DOHH2 (cell line): ENCODE results near the gene CPLANE2.
A peak's percentile ranks its signal among the peaks of the same experiment; 100 is the strongest.

Experiments used
- H3F3A ChIP-seq: fragments of 200-600 bp; sonication (generic), shearing (Covaris generic); 2 replicates; pipeline ENCODE4 v1.6.0; 2016; ENCODE audit warnings: antibody characterized with exemption, mild to moderate bottlenecking; ENCODE audit not compliant: control insufficient read depth, insufficient read depth
- H3K27ac ChIP-seq: fragments of 200-600 bp; sonication (generic); 2 replicates; pipeline ENCODE4 v1.5.1; 2014; ENCODE audit warnings: low read depth, mild to moderate bottlenecking, low read length, moderate library complexity
- H3K27me3 ChIP-seq: fragments of 200-600 bp; sonication (generic); 2 replicates; pipeline ENCODE4 v1.6.1; 2014; ENCODE audit warnings: mild to moderate bottlenecking, low read length, mixed read lengths; ENCODE audit not compliant: control insufficient read depth
- H3K36me3 ChIP-seq: fragments of 200-600 bp; sonication (generic); 2 replicates; pipeline ENCODE4 v1.6.1; 2014; ENCODE audit warnings: mild to moderate bottlenecking, low read length, moderate library complexity, mixed read lengths; ENCODE audit not compliant: control insufficient read depth
- H3K4me1 ChIP-seq: fragments of 200-600 bp; sonication (generic); 2 replicates; pipeline ENCODE4 v1.6.1; 2014; ENCODE audit warnings: mild to moderate bottlenecking, low read length, mixed read lengths; ENCODE audit not compliant: control insufficient read depth
- H3K4me2 ChIP-seq: fragments of 200-600 bp; sonication (generic); 2 replicates; pipeline ENCODE4 v1.6.0; 2014; ENCODE audit warnings: mild to moderate bottlenecking, low read length, moderate library complexity
- H3K4me3 ChIP-seq: fragments of 200-600 bp; sonication (generic); 2 replicates; pipeline ENCODE4 v1.5.1; 2014; ENCODE audit warnings: mild to moderate bottlenecking, low read length, mixed read lengths
- H3K79me2 ChIP-seq: fragments of 200-600 bp; sonication (generic); 2 replicates; pipeline ENCODE4 v1.6.1; 2014; ENCODE audit warnings: mild to moderate bottlenecking, low read length, mixed read lengths; ENCODE audit not compliant: control insufficient read depth
- H3K9me2 ChIP-seq: fragments of 200-600 bp; sonication (generic); replicated peaks from 2 replicates; pipeline ENCODE4 v1.6.1; 2014; ENCODE audit warnings: mild to moderate bottlenecking, low read length, mixed read lengths; ENCODE audit not compliant: control insufficient read depth
- H3K9me3 ChIP-seq: fragments of 200-600 bp; sonication (generic); 2 replicates; pipeline ENCODE4 v1.6.1; 2014; ENCODE audit warnings: antibody characterized with exemption, low read length, mixed read lengths; ENCODE audit not compliant: control insufficient read depth, insufficient read depth
- H4K20me1 ChIP-seq: fragments of 200-600 bp; sonication (generic); 2 replicates; pipeline ENCODE4 v1.6.0; 2014; ENCODE audit warnings: low read depth, mild to moderate bottlenecking, antibody characterized with exemption, low read length, moderate library complexity; ENCODE audit not compliant: control insufficient read depth, insufficient read depth
- CTCF ChIP-seq: fragments of 200-600 bp; sonication (generic); IDR thresholded peaks from one replicate; pipeline ENCODE4 v1.5.1; 2014; ENCODE audit warnings: antibody characterized with exemption, mild to moderate bottlenecking, low read depth, low read length; ENCODE audit not compliant: poor library complexity, severe bottlenecking
- EZH2phosphoT487 ChIP-seq: fragments of 200-600 bp; sonication (generic); IDR thresholded peaks from 2 replicates; pipeline ENCODE4 v1.6.1; 2017; ENCODE audit warnings: borderline replicate concordance, mild to moderate bottlenecking, antibody characterized with exemption, low read length, moderate library complexity, mixed read lengths

Gene CPLANE2

GRCh38 chr1:16205891-16206546 lies 31.0 kb downstream of the CPLANE2 start:
- H3K27ac ChIP-seq, result no peak overlapping the region
- H3K27me3 ChIP-seq, result 0 out of 2 replicates have a peak, but pooled peaks cover 6% of the 10 kb centered on the region
- H3K4me3 ChIP-seq, result peak overlapping the region; percentile 69
- no peaks in the 10 kb centered on the region for H3F3A ChIP-seq
- peak overlapping the region; percentile 63 for H3K4me2 ChIP-seq
- H3K4me1 ChIP-seq, result peaks cover 11% of the 10 kb centered on the region
- no peaks in the 10 kb centered on the region for H3K79me2 ChIP-seq
- no peaks in the 10 kb centered on the region for H3K9me2 ChIP-seq
- H3K36me3 ChIP-seq, result no peaks in the 10 kb centered on the region
- TF ChIP-seq EZH2phosphoT487, result no peak
- TF ChIP-seq CTCF, result no peak
- H3K9me3 ChIP-seq, result no peaks in the 10 kb centered on the region
- H4K20me1 ChIP-seq, result no peaks in the 10 kb centered on the region

- Histone ChIP-seq H3K9me3 (no peaks in the 10 kb centered on the region), H3K4me2 (no peak overlapping the region), H3K9me2 (no peaks in the 10 kb centered on the region), H4K20me1 (no peaks in the 10 kb centered on the region), H3K27me3 (no peaks in the 10 kb centered on the region), H3K4me3 (no peak overlapping the region), H3F3A (no peaks in the 10 kb centered on the region), H3K4me1 (peaks cover 11% of the 10 kb centered on the region), H3K79me2 (no peaks in the 10 kb centered on the region), H3K27ac (no peak overlapping the region), H3K36me3 (no peaks in the 10 kb centered on the region)
- TF ChIP-seq EZH2phosphoT487 (no peak), CTCF (peak; percentile 4)
Measured at GRCh38 chr1:16205334-16205671, 31.7 kb downstream of the CPLANE2 start.

GRCh38 chr1:16204634-16205333 lies 32.2 kb downstream of the CPLANE2 start:
- H3K9me3 ChIP-seq, result no peaks in the 10 kb centered on the region
- peaks cover 11% of the 10 kb centered on the region for H3K4me1 ChIP-seq
- H3K79me2 ChIP-seq, result no peaks in the 10 kb centered on the region
- H3K4me3 ChIP-seq, result no peak overlapping the region
- TF ChIP-seq CTCF, result peak; percentile 47
- no peak for TF ChIP-seq EZH2phosphoT487
- no peak overlapping the region for H3K4me2 ChIP-seq
- H3F3A ChIP-seq, result no peaks in the 10 kb centered on the region
- no peaks in the 10 kb centered on the region for H3K9me2 ChIP-seq
- H3K27me3 ChIP-seq, result no peaks in the 10 kb centered on the region
- H3K36me3 ChIP-seq, result no peaks in the 10 kb centered on the region
- no peak overlapping the region for H3K27ac ChIP-seq
- H4K20me1 ChIP-seq, result no peaks in the 10 kb centered on the region
